ENCODE results near the gene NRBP1.

The NRBP1 gene

DNA sequence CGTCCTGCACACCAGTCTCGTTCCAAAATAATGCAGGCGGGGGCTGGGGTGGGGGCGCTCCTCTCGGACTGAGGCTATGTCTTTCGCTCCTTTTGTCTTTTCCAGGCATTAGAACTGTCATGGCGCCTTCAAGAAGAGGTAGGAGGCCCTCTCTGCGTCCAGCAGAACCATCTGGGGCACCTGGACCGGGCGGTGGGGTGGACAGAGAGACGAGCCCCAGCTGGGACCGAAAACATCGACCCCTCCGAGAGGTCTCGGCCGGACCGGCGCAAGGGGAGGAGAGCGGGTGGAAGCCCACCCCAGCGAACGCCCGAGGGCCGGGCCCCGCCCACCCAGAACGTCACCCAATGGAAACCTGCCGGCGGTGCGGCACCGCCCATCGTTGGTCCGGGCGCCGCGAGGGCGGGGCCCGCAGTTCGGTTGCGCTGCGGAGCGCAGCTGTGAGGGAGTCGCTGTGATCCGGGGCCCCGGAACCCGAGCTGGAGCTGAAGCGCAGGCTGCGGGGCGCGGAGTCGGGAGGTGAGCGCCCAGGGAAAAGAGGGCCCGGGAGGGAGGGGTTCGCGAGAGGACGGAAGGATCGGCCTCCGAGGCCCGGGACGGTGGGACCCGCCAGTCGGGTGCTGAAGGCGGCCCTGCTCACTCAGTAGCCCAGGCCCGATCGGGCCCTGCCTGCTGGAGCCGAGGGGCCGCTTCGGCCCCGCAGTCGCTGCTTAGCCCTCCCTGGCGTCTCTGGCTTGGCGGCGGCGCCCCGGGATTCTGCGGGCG is at the start of gene NRBP1:
TSS of gene NRBP1 (plus strand) at position 419 of the 765 bp plus-strand sequence. CDS start 4,643 bp downstream, outside the sequence.
- no peak for FAIRE-seq

DNA sequence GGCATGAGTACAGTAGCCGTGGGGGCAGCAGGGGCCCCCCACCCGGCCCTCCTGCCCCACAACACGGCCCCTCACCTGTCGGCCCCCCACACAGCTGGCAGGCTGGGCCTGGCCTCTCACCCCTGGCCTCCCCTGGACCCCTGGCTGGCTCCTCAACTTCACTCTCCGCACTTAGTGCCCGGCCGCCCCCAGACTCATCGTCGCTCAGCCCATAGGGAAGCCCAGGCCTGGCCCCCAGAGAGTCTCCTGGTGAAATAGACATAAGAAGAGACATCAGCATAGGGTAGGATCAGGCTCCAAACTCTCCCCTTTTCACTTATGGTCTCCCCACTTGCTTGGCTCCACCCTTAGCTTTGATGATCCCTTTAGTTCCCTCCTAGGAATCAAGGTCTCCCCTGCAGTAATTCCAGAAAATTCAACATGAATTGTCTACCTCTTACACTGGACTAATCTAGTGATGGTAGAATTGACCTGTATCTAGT is 49.6 kb upstream of the NRBP1 start:
- FAIRE-seq: no peak

DNA sequence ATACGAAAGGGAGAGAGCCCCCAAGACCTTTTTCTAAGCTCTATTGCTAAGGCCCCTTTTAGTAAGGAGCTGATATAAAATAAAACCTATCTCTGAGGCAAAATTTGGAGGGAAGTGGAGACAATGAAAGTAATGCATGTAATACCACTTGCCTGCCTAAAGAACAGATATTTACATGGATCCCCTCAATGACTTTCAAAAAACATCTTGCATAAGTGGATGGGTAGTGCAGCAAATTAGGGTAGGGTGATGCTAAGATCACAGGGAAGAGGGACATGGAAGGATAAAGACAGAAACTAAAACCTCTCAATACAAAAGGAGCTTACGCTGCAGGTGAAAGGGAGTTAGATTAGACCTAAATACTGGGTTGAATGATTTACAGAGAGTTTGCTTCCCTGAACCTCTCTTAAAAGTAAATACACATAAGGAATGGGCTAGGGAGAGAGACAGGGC is 49.0 kb upstream of the NRBP1 start:
- no peak for FAIRE-seq

GRCh38 chr2:27379836-27380625 is 48.4 kb upstream of the NRBP1 start:
- FAIRE-seq: no peak

DNA sequence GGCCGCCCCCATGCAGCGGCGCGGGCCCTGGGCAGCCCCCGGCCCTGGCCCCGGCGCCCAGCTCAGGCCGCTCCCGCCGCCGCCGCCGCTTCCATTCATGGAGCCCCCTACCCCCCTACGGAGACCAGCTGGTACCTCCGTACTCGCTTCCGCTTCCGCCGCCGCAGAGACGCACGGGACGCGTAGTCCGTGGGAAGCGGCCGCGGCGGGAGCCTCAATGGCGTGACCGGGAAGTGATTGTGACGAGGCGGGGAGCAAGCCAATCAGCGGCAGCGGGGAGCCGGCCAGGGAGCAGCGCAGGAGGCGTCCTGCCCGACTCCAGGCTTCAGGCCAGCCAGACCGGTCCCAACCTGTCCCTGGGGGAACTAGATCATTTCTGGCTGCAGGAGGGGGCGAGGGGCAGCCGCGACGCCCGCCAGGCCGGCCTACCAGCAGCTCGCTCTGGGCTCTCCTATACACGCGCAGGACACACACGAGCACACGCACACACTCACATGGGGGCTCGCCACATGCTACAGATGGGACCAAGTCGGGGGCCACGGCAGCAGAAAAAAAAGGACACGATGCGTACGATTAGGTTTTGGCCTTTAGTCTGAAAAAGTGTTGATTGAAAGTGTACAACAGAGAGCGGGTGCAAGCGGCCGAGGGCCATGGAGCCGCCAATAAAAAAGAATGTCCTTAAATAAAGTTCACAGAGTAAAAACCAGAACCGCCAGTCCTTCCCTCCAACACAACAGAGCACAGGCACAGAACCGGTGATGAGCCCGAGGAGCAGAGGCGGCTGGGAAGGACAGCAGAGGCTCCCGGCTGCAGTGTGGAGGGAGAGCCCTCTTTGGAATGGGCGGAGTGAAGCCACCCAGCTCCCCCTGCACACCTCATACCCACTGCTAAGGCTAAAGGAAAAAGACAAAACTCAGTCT is 47.5 kb upstream of the NRBP1 start, which contains the start of gene ZNF513:
TSS of gene ZNF513 (minus strand) at position 109 of the 920 bp plus-strand sequence. CDS start 208 bp downstream, outside the sequence.
- FAIRE-seq: peak; percentile 14

DNA sequence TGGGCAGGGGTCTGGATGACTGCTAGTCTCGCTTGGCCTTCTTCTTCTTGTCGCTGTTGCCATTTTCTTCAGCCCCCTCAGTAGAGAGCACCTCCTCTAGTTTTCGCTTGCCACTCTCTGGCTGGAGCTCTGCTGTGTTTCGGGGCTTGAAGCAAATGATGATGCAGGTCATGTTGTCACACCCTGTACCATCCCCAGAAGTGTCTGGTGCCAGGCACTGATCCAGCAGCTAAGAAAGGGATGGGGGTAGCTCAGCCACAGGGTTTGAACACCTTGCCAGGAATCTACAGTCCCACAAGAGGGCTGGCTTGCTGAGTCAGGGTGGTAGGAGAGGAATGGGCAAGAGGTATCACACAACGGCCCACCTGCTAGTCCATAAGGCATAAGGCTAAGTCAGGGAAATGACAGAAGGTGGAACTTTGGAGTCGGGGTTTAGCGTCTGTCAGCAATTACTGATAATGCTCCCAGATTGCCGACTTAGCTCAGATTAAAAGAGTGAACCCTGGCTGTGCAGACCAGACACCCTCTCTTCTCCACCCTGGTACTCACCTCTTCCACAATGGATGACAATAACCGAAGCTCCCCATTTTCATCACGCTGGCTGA is 46.8 kb upstream of the NRBP1 start:
- FAIRE-seq: no peak

GRCh38 chr2:27390822-27391679 is 37.4 kb upstream of the NRBP1 start:
- no peak for FAIRE-seq

GRCh38 chr2:27393225-27393624 is 35.2 kb upstream of the NRBP1 start:
- FAIRE-seq: no peak

DNA sequence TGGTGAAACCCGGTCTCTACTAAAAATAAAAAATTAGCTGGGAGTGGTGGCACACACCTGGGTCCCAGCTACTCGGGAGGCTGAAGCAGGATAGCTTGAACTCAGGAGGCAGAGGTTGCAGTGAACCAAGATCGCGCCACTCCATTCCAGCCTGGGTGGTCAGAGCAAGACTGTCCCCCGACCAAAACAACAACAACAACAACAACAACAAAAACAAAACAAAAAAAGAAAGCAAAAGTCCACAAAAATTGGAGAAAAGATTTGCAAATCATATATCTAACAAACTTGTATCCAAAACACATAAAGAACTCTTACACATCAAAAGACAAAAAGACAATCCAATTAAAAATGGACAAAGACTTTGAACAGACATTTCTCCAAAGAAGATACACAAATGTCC is 29.5 kb upstream of the NRBP1 start:
- FAIRE-seq: no peak

- no peak for FAIRE-seq
Measured at GRCh38 chr2:27400348-27401135, 27.9 kb upstream of the NRBP1 start.

DNA sequence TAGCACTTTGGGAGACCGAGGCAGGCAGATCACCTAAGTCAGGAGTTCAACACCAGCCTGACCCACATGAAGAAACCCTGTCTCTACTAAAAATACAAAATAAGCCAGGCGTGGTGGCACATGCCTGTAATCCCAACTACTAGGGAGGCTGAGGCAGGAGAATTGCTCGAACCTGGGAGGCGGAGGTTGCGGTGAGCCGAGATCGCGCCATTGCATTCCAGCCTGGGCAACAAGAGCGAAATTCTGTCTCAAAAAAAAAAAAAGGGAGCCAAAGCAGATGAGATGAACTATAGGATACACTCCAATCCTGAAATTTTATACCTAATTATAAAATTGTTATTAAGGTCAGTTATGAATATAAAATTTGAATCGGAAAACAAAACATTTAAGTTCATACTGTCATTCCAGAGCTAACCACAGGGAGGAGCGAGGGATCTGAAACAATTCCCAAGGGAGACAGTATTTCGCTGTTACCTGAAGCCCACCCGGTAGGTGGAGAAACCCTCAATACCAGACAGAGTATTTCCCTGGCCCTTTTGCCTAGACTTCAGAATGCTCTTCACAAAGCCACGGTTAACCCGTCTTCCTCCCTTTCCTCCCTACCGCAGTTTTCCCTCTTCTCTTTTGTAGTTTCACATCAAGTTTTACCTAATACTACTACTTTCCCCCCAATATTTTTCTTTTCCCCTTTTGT is 20.5 kb upstream of the NRBP1 start:
- FAIRE-seq: peak; percentile 68

DNA sequence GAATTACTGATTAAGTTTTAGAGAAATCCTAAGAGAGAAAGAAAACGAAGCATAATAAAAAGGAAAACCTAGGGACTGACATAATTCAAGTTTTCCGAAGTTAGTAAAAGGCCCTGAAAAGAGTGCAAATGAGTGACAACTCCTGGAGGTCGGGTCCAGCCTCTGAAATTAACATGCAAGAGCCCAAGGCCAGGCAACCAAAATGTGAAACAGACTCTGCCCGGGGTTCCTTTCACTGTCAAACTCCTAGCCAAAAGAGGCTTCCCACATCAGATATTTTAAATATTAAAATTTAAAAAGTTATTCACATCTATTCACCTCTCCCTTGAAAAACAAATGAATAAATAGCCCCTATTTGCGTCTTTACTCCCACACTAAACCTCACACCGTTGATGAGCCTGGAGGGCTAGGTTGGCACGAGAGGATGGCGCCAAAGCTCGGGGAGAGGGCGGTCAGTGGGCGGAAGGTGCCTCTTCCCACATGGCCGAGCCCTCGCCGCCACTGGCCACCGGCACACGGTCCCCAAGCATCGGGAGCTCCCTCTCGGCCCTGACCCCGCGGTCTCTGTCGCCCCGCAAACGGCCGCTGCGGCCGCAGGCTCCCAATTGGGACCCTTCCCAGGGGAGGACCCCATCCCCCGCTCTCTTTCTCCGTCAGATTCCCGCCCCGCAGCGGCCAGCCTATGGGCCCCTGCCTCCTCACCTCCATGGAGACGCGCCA is 19.7 kb upstream of the NRBP1 start:
- no peak for FAIRE-seq

- no peak for FAIRE-seq
Measured at GRCh38 chr2:27409321-27410073, 18.9 kb upstream of the NRBP1 start, which contains the start of gene PPM1G. TSS of gene PPM1G (minus strand) at chr2:27409591. CDS start at chr2:27409422, 169 bp downstream.

DNA sequence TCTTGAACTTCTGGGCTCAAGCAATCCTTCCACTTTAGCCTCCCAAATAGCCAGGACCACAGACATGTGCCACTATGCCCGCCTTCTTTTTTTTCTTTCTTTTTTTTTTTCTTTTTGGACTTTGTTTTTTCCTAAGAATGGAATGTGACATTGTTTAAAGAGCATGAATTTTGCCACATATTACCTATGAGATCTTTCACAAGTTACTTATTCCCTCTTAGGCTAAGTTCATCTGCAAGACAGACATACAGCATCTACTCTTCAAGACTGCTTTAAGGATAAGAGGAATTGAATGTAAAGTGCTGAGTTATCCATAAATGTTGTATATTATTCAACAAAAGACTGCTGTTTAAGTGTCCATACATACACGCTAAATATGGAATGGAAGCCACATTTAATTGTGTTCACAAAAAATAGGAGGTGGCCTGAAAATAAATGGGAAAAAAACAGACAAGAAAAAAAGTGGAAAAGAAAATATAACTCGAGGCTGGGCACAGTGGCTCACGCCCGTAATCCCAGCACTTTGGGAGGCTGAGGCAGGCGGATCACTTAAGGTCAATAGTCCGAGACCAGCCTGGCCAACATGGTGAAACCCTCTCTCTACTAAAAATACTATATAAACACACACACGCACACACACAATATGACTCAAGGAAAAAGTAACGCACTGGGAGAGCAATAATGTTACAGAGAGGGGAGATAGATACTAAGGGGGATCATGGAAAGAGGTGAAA is 15.8 kb upstream of the NRBP1 start:
- FAIRE-seq: no peak

GRCh38 chr2:27416151-27416550 is 12.3 kb upstream of the NRBP1 start:
- FAIRE-seq: no peak

DNA sequence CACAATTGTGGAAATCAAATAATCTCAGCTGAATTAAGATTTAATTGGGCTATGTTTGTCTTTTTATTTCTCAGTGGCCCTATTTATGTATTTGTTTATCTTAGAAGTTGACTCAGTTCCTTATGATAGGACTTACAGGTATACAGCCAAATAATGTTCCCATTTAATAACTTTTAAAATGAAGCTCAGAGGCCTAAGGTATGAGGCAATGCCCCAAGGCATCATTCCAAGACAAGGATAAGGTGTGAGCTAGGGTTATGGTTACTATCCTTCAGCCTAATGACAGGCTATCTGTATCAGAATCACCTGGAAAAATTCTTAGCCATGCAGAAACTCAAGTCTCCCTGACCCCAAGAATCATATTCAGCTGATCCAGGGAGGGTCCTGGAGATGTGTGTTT is 7.4 kb upstream of the NRBP1 start:
- FAIRE-seq: no peak

- no peak for FAIRE-seq
Measured at GRCh38 chr2:27421660-27422250, 6.7 kb upstream of the NRBP1 start.

Measured in A204.1 (cell line).